EL (cell line): ENCODE measurements around the gene FBXL16.

Experiments
- DNase-seq: peaks from one replicate; pipeline ENCODE4 v3.0.0-alpha.2; 2016

The FBXL16 gene

DNA sequence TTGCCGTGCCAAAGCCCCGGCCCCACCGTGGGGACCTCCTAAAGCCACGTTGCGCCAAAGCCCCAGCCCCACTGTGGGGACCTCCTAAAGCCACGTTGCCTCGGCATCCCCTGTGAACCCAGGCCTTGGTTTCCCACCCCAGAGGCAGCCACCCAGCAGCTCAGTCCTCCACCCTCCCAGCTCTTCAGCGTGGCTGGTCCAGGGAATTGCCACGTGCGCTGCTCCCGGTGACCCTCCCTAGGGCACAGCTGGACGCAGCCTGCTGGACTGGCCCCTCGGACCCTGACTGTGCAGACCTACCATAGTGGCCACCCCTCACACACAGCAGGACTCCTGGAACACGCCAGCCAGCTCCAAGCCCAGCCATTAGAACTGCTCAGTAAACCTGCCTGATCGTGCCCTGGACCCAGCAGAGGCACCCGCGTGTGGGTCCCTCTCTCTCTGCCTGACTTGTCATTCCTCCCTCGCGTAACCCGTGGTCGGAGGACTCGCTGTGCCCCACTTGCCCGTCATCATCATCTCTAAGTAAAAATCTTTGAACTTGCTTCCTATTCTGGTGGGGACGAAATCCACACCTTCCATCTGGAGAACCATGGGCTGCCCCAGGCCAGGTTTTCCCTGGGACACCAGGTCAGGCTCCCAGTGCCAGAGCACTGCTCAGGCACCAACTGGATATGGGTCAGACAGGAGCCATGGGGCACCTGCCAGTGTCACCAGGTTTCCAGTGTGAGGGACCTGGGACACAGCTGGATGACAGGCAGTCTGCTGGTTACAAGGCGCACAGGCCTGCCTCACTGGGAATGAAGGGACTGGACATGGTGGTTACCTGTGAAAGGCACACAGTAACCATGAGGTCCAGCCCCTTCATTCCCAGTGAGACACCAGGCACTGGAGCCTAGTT lies 29.6 kb upstream of the FBXL16 start:
- DNase-seq: no peak

- DNase-seq: no peak
These were observed 28.8 kb upstream of the FBXL16 start for GRCh38 chr16:734208-734980.

DNA sequence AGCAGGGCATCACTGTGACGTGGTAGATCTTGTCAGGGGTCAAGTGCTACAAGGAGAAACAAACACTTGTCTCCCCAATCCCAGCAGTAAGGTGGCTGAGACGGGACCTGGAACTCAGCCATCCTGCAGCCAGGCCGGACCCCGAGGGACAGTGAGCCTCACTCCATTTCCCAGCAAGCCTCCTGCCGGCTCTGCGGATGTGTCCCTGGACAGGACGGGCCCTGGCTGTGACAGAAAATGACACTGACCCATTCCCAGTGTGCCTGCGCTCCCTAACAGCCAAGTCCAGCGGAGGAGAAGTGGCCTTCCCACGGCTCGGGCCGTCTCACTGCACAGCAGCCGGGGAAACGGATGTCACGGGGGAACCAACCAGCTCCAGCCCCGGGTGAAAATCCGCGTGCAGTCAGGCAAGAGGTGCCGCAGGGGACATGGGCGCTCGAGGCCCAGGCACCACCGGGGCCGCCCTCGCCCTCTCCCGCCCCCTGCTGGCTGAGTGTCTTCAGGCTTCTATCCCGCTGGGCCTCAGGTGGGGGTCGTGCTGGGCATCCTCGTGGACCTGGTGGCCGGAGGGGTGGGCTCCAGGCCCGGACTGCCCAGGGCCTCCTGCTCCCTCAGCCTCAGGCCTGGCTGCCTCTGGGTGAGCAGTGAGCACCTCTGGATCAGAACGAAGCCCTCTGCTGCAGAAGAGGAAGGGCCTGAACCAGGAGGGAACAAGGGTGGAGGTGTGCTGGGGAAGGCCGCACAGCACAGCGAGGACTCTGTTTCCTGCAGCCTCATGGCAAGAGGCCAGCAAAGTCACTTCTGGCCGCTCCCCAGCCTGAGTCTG lies 28.0 kb upstream of the FBXL16 start:
- no peak for DNase-seq

GRCh38 chr16:732936-733335 lies 27.3 kb upstream of the FBXL16 start:
- DNase-seq: no peak

DNA sequence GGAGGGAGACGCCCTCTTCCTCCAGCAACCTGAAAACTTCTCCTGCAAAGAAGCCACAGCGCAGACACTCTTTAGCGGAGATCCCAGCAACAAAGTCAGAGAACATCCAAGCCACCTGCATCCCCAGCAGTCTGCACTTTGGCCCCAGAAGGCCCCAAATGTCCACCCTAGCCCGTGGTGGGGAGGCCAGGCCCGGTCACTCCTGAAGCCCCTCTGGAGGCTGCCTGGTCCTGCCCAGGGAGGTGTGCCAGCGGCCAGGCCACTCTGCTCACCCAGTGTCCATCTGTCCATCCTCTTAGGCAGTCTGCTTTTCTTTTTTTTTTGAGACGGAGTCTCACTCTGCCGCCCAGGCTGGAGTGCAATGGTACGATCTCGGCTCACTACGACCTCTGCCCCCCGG lies 26.7 kb upstream of the FBXL16 start:
- DNase-seq: no peak

- no peak for DNase-seq
These were observed 25.3 kb upstream of the FBXL16 start for GRCh38 chr16:730666-731509.

DNA sequence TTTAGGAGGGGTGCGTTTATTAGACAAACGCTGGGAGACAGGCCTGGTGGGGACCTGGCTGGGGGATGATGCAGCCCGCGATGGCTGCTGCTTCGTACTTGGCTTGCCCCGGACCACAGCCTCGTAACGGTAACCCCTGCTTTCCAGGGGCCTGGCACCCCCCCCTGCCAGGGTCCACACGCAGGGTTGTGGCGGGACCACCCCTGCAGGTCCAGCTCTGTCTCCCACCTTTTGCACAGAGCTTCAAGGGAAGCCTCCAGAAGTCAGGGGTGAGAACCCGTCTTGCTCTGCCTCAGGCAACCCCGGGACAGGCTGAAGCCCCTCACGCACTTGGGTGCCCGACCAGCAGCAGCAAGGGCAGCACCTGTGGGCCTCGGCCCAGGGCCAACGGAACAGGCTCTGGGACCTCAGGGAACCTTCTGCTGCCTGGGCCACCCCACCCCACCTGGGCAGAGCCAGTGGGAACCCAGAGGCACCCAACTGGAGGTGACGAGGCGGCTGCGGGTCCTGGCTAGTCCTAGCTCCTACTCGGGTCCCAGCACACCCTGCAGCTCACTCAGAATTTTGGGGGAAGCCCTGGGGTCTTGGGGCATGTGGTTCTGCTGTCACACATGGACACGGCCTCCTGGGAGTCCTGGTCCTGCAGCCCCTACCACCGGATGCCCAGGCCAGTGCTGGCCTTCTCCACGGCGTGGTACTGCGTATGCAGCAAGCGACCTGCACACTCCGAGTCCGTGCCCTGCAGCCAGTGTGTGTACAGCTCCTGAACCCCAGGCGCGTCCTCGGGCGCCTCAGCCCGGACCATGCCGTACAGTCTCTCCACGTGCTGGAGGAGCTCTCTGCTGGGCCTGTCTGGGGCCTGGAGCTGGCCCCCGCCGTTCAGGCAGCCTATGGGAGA lies 24.4 kb upstream of the FBXL16 start:
- DNase-seq: no peak

- no peak for DNase-seq
These were observed 23.5 kb upstream of the FBXL16 start for GRCh38 chr16:728890-729744.

DNA sequence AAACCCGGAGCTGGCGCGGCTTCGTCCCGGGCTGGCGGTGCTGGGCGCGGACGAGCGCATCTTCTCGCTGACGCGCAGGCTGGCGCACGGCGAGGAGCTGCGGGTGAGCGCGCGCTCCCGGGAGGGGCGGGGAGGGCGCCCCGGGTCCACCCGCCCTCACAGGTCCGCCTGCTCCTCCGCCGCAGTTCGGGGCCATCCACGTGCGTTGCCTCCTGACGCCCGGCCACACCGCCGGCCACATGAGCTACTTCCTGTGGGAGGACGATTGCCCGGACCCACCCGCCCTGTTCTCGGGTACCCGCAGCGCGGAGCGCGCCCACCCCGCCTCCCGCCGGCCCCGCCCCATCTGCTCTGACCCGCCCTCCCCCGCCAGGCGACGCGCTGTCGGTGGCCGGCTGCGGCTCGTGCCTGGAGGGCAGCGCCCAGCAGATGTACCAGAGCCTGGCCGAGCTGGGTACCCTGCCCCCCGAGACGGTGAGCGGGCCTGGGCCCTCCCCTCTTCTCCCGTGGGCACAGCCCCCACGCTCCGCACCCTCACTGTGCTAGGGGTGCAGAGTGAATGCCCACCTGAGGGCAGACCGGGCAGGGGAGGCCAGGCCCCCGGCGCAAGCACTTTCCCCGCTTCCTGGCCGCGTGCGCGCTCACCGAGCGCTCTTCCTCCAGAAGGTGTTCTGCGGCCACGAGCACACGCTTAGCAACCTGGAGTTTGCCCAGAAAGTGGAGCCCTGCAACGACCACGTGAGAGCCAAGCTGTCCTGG lies 22.7 kb upstream of the FBXL16 start:
- DNase-seq: peak; percentile 83

DNA sequence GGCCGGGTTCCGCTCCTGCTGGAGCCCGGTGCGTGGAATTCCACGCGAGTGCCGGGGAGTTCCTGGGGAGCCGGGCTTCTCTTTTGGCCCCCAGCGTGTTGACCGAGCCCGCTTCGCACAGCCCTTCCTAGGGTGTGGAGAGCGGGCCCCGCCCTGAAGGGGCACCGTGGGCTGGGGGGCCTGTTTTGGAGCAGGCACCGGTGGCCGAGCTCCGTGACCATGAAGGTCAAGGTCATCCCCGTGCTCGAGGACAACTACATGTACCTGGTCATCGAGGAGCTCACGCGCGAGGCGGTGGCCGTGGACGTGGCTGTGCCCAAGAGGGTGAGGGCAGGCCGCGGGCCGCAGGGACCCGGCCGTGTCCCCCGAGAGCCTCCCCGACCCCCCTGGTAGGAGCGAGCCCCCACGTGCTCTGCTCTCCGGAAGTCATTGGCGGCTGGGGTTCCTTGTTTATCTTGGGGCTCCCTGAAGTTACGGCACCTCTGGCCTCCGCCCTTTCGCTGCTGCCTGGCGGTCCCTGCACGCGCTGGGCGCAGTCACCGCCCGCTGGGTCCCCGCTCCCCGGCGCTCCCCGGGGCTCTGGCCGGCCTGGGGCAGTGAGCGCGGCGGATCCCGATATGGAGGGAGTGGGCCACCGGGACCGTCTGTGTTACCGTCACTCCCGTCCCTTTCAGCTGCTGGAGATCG lies 21.8 kb upstream of the FBXL16 start:
- DNase-seq: peak; percentile 24

- peak; percentile 55 for DNase-seq
These were observed 21.1 kb upstream of the FBXL16 start, which contains the start of the genes CCDC78 and HAGHL for GRCh38 chr16:726438-727290. Gene CCDC78 (minus strand): TSS chr16:726443. CDS start chr16:726367, 76 bp downstream. Gene HAGHL (plus strand): TSS chr16:727106. CDS start chr16:727510, 404 bp downstream.

- DNase-seq: no peak
These were observed 20.5 kb upstream of the FBXL16 start for GRCh38 chr16:726188-726437.

GRCh38 chr16:725463-726187 lies 20.0 kb upstream of the FBXL16 start:
- DNase-seq: no peak

DNA sequence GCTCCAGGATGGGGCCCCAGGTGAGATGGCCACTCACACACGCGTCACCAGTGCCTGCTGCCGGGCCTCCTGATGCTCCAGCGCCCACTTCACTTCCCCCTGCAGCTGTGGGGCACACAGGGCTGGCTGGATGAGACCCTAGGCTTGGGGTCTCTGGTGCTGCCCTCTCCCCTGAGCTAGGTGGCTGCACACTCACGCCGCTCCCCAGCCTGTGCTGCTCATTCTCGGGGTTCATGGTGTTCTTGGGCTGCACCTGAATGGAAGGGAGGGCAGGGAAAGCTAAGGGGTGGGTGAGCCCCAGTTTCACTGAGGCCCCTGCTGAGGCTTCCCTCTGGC lies 19.4 kb upstream of the FBXL16 start:
- DNase-seq: no peak

DNA sequence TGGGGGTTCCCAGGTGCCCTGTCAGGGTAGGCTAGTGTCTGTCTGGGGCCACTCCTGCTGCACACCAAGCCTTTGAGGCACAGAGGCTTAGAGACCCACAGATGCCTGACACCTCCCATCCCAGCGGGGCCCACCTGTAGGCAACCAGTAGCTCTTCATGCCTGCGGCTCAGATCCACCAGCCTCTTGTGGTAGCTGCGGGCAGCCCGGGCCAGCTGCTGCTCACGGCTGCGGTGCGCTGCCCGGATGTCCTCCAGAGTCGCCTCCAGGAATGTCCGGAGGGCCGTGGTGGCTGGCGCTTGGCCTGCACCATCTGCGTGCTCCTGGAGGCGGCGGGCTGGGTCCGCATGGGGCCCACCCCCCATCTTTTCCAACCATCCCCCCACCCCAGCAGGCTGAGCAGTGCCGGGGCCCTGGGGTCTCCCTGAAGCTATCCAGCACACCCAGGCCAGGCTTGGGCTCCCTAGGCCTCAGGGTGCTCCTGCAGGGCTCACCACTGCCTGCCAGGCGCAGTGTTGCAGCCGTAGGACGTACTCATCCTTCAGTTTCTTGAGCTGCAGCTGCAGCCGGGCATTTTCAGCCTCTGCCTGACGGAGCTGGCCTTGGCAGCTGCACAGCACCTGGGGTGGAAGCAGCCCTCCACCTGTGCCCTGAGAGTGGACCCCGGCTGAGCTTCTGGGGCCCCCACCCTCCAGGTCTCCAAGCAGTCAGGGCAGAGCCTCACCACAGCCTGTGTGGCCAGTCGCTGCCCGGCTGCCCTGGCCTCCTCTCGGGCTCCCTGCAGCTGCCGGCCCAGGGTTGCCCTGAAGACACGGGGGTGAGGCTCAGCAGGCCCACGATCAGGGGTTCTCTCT lies 18.8 kb upstream of the FBXL16 start:
- no peak for DNase-seq

DNA sequence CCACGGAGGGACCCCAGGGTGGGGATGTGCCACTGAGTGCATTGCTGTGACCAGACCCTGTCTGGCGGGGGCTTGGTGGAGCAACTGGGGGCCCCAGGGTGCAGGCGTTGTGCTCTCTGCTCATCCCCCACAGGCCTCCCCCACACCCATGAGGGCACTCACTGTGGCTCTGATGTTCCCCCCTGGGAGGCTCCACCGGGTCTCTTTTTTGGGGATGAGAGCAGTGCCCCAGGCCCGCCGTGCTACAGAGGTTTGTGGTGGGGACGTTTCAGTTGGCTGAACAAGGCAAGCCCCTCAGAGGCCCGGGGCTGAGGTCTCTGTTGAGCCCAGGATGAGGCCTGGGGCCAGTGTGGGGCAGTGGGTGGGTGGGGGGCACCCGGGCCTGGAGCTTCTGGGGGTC lies 18.1 kb upstream of the FBXL16 start:
- DNase-seq: no peak
